ENCODE results near the gene DNAJC15. TPM values are rescaled to one million over a fixed set of nuclear protein-coding genes. Genes with fewer than 3 reads are reported as not detected.

DNAJC15 gene
- total and polyA plus RNA-seq, 4 experiments from 2014 or later: 9.7 to 16.0 (median 13.0) TPM

- Mint-ChIP-seq H3K27ac (no peak overlapping the region), H3K4me1 (no peaks in the 10 kb centered on the region), H3K4me3 (no peak overlapping the region), H3K36me3 (no peaks in the 10 kb centered on the region), H3K9me3 (peaks cover 0 to 2% (median 0%) of the 10 kb centered on the region in 8 donors), H3K27me3 (peaks cover 0 to 1% of the 10 kb centered on the region in 2 donors)
- no peak for DNase-seq
- H3K36me3 ChIP-seq (ENCODE audit: insufficient read depth, low read length): no peaks in the 10 kb centered on the region
- no peaks in the 10 kb centered on the region for H3K4me1 ChIP-seq (ENCODE audit: insufficient read depth, low read length)
- no peak overlapping the region for H3K27ac ChIP-seq (ENCODE audit: low read depth, low read length)
- H3K27me3 ChIP-seq (ENCODE audit: insufficient read depth, low read length): no peaks in the 10 kb centered on the region
- no peak overlapping the region for H3K4me3 ChIP-seq (ENCODE audit: low read length in 2 of 2)
- CTCF ChIA-PET (ENCODE audit: partially characterized antibody): no interaction called here
- H3K9me3 ChIP-seq (ENCODE audit: control insufficient read depth in 1 of 2, low read length in 2 of 2): no peaks in the 10 kb centered on the region
- intact Hi-C loops (cut with micrococcal nuclease): no loop called here
- POLR2A ChIA-PET (ENCODE audit: partially characterized antibody): no interaction called here
Observed at GRCh38 chr13:43016226-43016625, 7.2 kb upstream of the DNAJC15 start.

DNA sequence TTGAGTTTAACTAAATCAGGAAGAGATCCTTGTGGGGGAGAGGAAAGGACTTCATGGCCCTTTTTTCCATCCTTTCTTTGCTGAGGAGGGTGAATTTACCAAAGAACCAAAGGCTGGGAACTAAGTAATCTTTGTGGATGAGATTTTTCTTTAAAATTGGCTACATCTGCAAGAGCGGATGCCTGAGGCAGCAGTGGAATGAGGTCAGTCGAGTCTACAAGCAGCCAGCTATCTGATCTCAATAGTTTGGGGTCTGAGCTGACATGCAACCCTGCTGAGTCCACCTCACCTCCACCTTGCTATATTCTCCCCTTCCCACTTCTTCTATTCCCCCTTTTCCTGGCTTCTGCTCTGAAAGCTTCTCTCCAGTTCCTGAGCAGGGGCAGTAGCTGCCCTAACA, 3.6 kb upstream of the DNAJC15 start:
- H3K4me3 Mint-ChIP-seq: no peak overlapping the region
- H3K9me3 ChIP-seq (ENCODE audit: control insufficient read depth in 1 of 2, low read length in 2 of 2): no peaks in the 10 kb centered on the region
- H3K27ac Mint-ChIP-seq: no peak overlapping the region
- POLR2A ChIA-PET (ENCODE audit: partially characterized antibody): interaction anchor here (0.6 kb wide), 1 partner anchor 27 kb away, joined by 3 read pairs; no protein-coding TSS in a partner anchor
- H3K4me1 ChIP-seq (ENCODE audit: insufficient read depth, low read length): peaks cover 12% of the 10 kb centered on the region
- H3K27me3 Mint-ChIP-seq: no peaks in the 10 kb centered on the region
- DNase-seq: no peak
- H3K27me3 ChIP-seq (ENCODE audit: insufficient read depth, low read length): no peaks in the 10 kb centered on the region
- peaks cover 0 to 5% (median 0%) of the 10 kb centered on the region in 8 donors for H3K9me3 Mint-ChIP-seq
- peaks cover 0 to 9% of the 10 kb centered on the region in 2 donors for H3K36me3 Mint-ChIP-seq
- no peak overlapping the region for H3K27ac ChIP-seq (ENCODE audit: low read depth, low read length)
- intact Hi-C loops (cut with micrococcal nuclease): no loop called here
- H3K36me3 ChIP-seq (ENCODE audit: insufficient read depth, low read length): no peaks in the 10 kb centered on the region
- H3K4me1 Mint-ChIP-seq: peaks cover 3 to 19% (median 12%) of the 10 kb centered on the region in 4 donors
- CTCF ChIA-PET (ENCODE audit: partially characterized antibody): interaction anchor here (1.1 kb wide), 1 partner anchor 45 kb away, joined by 3 read pairs; no protein-coding TSS in a partner anchor
- H3K4me3 ChIP-seq (ENCODE audit: low read length in 2 of 2): no peak overlapping the region

GRCh38 chr13:43020794-43021193, 2.6 kb upstream of the DNAJC15 start:
- no peak overlapping the region for H3K27ac ChIP-seq (ENCODE audit: low read depth, low read length)
- CTCF ChIA-PET (ENCODE audit: partially characterized antibody): no interaction called here
- intact Hi-C loops (cut with micrococcal nuclease): no loop called here
- H3K4me1 ChIP-seq (ENCODE audit: insufficient read depth, low read length): peaks cover 21% of the 10 kb centered on the region
- no peaks in the 10 kb centered on the region for H3K27me3 Mint-ChIP-seq
- no peak overlapping the region for H3K4me3 Mint-ChIP-seq
- DNase-seq: no peak
- POLR2A ChIA-PET (ENCODE audit: partially characterized antibody): interaction anchor here (5.1 kb wide), 1 partner anchor 29 kb away, joined by 97 read pairs; the partner anchor contains the start of gene EPSTI1
- H3K9me3 Mint-ChIP-seq: peaks cover 0 to 3% (median 0%) of the 10 kb centered on the region in 8 donors
- H3K36me3 ChIP-seq (ENCODE audit: insufficient read depth, low read length): no peaks in the 10 kb centered on the region
- peaks cover 0 to 9% of the 10 kb centered on the region in 2 donors for H3K36me3 Mint-ChIP-seq
- peaks cover 8 to 29% (median 20%) of the 10 kb centered on the region in 4 donors for H3K4me1 Mint-ChIP-seq
- H3K27ac Mint-ChIP-seq: no peak overlapping the region
- H3K4me3 ChIP-seq (ENCODE audit: low read length in 2 of 2): no peak overlapping the region
- H3K27me3 ChIP-seq (ENCODE audit: insufficient read depth, low read length): no peaks in the 10 kb centered on the region
- H3K9me3 ChIP-seq (ENCODE audit: control insufficient read depth in 1 of 2, low read length in 2 of 2): no peaks in the 10 kb centered on the region

- Mint-ChIP-seq H3K4me1 (peaks cover 10 to 34% (median 23%) of the 10 kb centered on the region in 4 donors), H3K9me3 (peaks cover 0 to 3% (median 0%) of the 10 kb centered on the region in 8 donors), H3K27me3 (no peaks in the 10 kb centered on the region), H3K4me3 (peak overlapping the region in 4 of 8 donors; percentile 3 to 73 (median 9)), H3K36me3 (peaks cover 0 to 9% of the 10 kb centered on the region in 2 donors), H3K27ac (peak overlapping the region in 4 of 7 donors; percentile 5 to 99 (median 12))
- intact Hi-C loops (cut with micrococcal nuclease): loop anchor here (2.0 kb wide), 1 partner anchor 23 kb away; no protein-coding TSS in a partner anchor
- H3K27ac ChIP-seq (ENCODE audit: low read depth, low read length): no peak overlapping the region
- H3K4me1 ChIP-seq (ENCODE audit: insufficient read depth, low read length): peaks cover 27% of the 10 kb centered on the region
- no peaks in the 10 kb centered on the region for H3K27me3 ChIP-seq (ENCODE audit: insufficient read depth, low read length)
- ChIA-PET CTCF (ENCODE audit: partially characterized antibody) (interaction anchor here (0.9 to 4.1 kb wide), 6 partner anchors 23 to 54 kb away, joined by 3 to 25 read pairs (median 4); no protein-coding TSS in a partner anchor), POLR2A (ENCODE audit: partially characterized antibody) (interaction anchor here (1.2 to 5.1 kb wide), 3 partner anchors 30 to 52 kb away, joined by 4 to 97 read pairs (median 18); partner anchors contain the start of gene EPSTI1)
- no peak overlapping the region for H3K4me3 ChIP-seq (ENCODE audit: low read length in 2 of 2)
- no peaks in the 10 kb centered on the region for H3K9me3 ChIP-seq (ENCODE audit: control insufficient read depth in 1 of 2, low read length in 2 of 2)
- H3K36me3 ChIP-seq (ENCODE audit: insufficient read depth, low read length): no peaks in the 10 kb centered on the region
- DNase-seq: no peak
Observed at GRCh38 chr13:43021926-43022670, 1.3 kb upstream of the DNAJC15 start.

DNA sequence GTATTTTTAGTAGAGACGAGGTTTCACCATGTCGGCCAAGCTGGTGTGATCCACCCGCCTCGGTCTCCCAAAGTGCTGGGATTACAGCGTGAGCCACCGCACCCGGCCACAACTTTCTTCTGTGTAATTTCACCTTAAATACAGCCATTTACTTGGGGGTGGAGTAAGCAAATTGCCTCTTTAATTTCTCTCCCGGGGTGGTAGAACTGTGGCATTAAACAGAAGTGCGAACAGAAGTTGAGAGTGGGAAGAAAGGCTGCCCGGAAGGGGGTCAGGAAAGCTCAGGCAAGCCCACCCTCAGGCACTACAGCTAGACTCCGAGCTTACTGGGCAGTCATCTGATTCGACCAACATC, 475 bp upstream of the DNAJC15 start:
- Mint-ChIP-seq H3K9me3 (peaks cover 0 to 3% (median 0%) of the 10 kb centered on the region in 8 donors), H3K27ac (peak overlapping the region in 5 of 7 donors; percentile 87 to 99 (median 98)), H3K4me1 (peaks cover 13 to 37% (median 27%) of the 10 kb centered on the region in 4 donors), H3K36me3 (peaks cover under 1 to 12% of the 10 kb centered on the region in 2 donors), H3K4me3 (peak overlapping the region; percentile 90 to 100 (median 98)), H3K27me3 (no peaks in the 10 kb centered on the region)
- H3K4me1 ChIP-seq (ENCODE audit: insufficient read depth, low read length): peaks cover 32% of the 10 kb centered on the region
- ChIA-PET POLR2A (ENCODE audit: partially characterized antibody) (interaction anchor here (0.7 to 5.1 kb wide), 9 partner anchors 8 to 53 kb away, joined by 3 to 97 read pairs (median 7); partner anchors contain the start of gene EPSTI1), CTCF (ENCODE audit: partially characterized antibody) (interaction anchor here (0.9 to 4.1 kb wide), 11 partner anchors 9 to 54 kb away, joined by 3 to 25 read pairs (median 4); no protein-coding TSS in a partner anchor)
- H3K27ac ChIP-seq (ENCODE audit: low read depth, low read length): peak overlapping the region; percentile 66
- intact Hi-C loops (cut with micrococcal nuclease): loop anchor here (1.0 to 2.0 kb wide), 5 partner anchors 22 to 751 kb away; partner anchors contain the start of genes AKAP11 and EPSTI1
- peak overlapping the region; percentile 85 to 92 for H3K4me3 ChIP-seq (ENCODE audit: low read length in 2 of 2)
- no peaks in the 10 kb centered on the region for H3K36me3 ChIP-seq (ENCODE audit: insufficient read depth, low read length)
- no peak for DNase-seq
- H3K27me3 ChIP-seq (ENCODE audit: insufficient read depth, low read length): no peaks in the 10 kb centered on the region
- H3K9me3 ChIP-seq (ENCODE audit: control insufficient read depth in 1 of 2, low read length in 2 of 2): no peaks in the 10 kb centered on the region

- Mint-ChIP-seq H3K4me1 (peaks cover 30 to 55% (median 42%) of the 10 kb centered on the region in 4 donors), H3K27ac (no peak overlapping the region), H3K36me3 (peaks cover 19 to 30% of the 10 kb centered on the region in 2 donors), H3K27me3 (no peaks in the 10 kb centered on the region), H3K4me3 (peak overlapping the region in 5 of 8 donors; percentile 20 to 59 (median 39)), H3K9me3 (peaks cover 0 to 3% (median 0%) of the 10 kb centered on the region in 8 donors)
- intact Hi-C loops (cut with micrococcal nuclease): no loop called here
- H3K4me3 ChIP-seq (ENCODE audit: low read length in 2 of 2): no peak overlapping the region
- H3K27ac ChIP-seq (ENCODE audit: low read depth, low read length): no peak overlapping the region
- no peak for DNase-seq
- H3K27me3 ChIP-seq (ENCODE audit: insufficient read depth, low read length): no peaks in the 10 kb centered on the region
- H3K4me1 ChIP-seq (ENCODE audit: insufficient read depth, low read length): peaks cover 37% of the 10 kb centered on the region
- no peaks in the 10 kb centered on the region for H3K9me3 ChIP-seq (ENCODE audit: control insufficient read depth in 1 of 2, low read length in 2 of 2)
- H3K36me3 ChIP-seq (ENCODE audit: insufficient read depth, low read length): no peaks in the 10 kb centered on the region
- CTCF ChIA-PET (ENCODE audit: partially characterized antibody): interaction anchor here (1.1 to 2.2 kb wide), 3 partner anchors 15 to 57 kb away, joined by 4 to 14 read pairs (median 4); no protein-coding TSS in a partner anchor
- POLR2A ChIA-PET (ENCODE audit: partially characterized antibody): no interaction called here
Observed at GRCh38 chr13:43026262-43026661, 2.9 kb downstream of the DNAJC15 start.

GRCh38 chr13:43030548-43030947, 7.2 kb downstream of the DNAJC15 start:
- Histone ChIP-seq H3K9me3 (ENCODE audit: control insufficient read depth in 1 of 2, low read length in 2 of 2) (no peaks in the 10 kb centered on the region), H3K27me3 (ENCODE audit: insufficient read depth, low read length) (no peaks in the 10 kb centered on the region), H3K4me1 (ENCODE audit: insufficient read depth, low read length) (peaks cover 22% of the 10 kb centered on the region), H3K36me3 (ENCODE audit: insufficient read depth, low read length) (no peaks in the 10 kb centered on the region), H3K4me3 (ENCODE audit: low read length in 2 of 2) (no peak overlapping the region), H3K27ac (ENCODE audit: low read depth, low read length) (no peak overlapping the region)
- H3K36me3 Mint-ChIP-seq: peaks cover 44% of the 10 kb centered on the region in 2 donors
- no peaks in the 10 kb centered on the region for H3K27me3 Mint-ChIP-seq
- no peak for DNase-seq
- POLR2A ChIA-PET (ENCODE audit: partially characterized antibody): no interaction called here
- peaks cover 31 to 55% (median 37%) of the 10 kb centered on the region in 4 donors for H3K4me1 Mint-ChIP-seq
- H3K4me3 Mint-ChIP-seq: no peak overlapping the region
- intact Hi-C loops (cut with micrococcal nuclease): no loop called here
- H3K9me3 Mint-ChIP-seq: no peaks in the 10 kb centered on the region
- peak overlapping the region in 3 of 7 donors; percentile 3 to 22 (median 20) for H3K27ac Mint-ChIP-seq
- CTCF ChIA-PET (ENCODE audit: partially characterized antibody): no interaction called here

Measured in CD4-positive, alpha-beta memory T cell (primary cell).